GM23338 (cell line): Measurements from ENCODE around the gene PPP4R2.

Source experiments
- CREB1 ChIP-seq: fragments of 250-450 bp; sonication (Bioruptor Pico); IDR thresholded peaks from 2 replicates; pipeline ENCODE4 v1.5.0; 2020; ENCODE audit warnings: low read depth, mild to moderate bottlenecking, moderate library complexity
- CTCF ChIP-seq, 2 experiments: fragments of 200-600 bp in 1 of 2; sonication (generic) in 1 of 2; conservative IDR thresholded peaks; 2 replicates each; pipeline versions ENCODE4 v1.5.1 to v1.6.1; 2016 to 2017; ENCODE audit warnings: antibody characterized with exemption in 2 of 2, low read depth in 2 of 2, mild to moderate bottlenecking in 2 of 2, moderate library complexity in 1 of 2
- ETS1 ChIP-seq: IDR thresholded peaks from 2 replicates; pipeline ENCODE4 v1.6.1; 2016; ENCODE audit warnings: antibody characterized with exemption
- EZH2 ChIP-seq: fragments of 200-600 bp; sonication (generic); IDR thresholded peaks from one replicate; pipeline ENCODE4 v1.8.0; 2017; ENCODE audit warnings: antibody characterized with exemption, mild to moderate bottlenecking, low read depth; ENCODE audit not compliant: unreplicated experiment
- EZH2phosphoT487 ChIP-seq: fragments of 200-600 bp; sonication (generic); IDR thresholded peaks from one replicate; pipeline ENCODE4 v1.8.1; 2018; ENCODE audit warnings: antibody characterized with exemption; ENCODE audit not compliant: unreplicated experiment
- JUNB ChIP-seq: IDR thresholded peaks from one replicate; pipeline ENCODE4 v1.6.1; 2016; ENCODE audit warnings: antibody characterized with exemption; ENCODE audit not compliant: unreplicated experiment
- NANOG ChIP-seq: IDR thresholded peaks from 2 replicates; pipeline ENCODE4 v1.6.1; 2016; ENCODE audit warnings: antibody characterized with exemption, borderline replicate concordance
- POLR2AphosphoS5 ChIP-seq: IDR thresholded peaks from 2 replicates; pipeline ENCODE4 v1.6.1; 2016; ENCODE audit warnings: antibody characterized with exemption, low read depth
- REST ChIP-seq: IDR thresholded peaks from one replicate; pipeline ENCODE4 v1.6.1; 2018; ENCODE audit warnings: antibody characterized with exemption; ENCODE audit not compliant: unreplicated experiment
- STAT1 ChIP-seq: IDR thresholded peaks from one replicate; pipeline ENCODE4 v1.6.1; 2016; ENCODE audit warnings: antibody characterized with exemption; ENCODE audit not compliant: unreplicated experiment
- ZNF114 ChIP-seq: fragments of 250-450 bp; sonication (Bioruptor Pico); IDR thresholded peaks from 2 replicates; pipeline ENCODE4 v1.5.0; 2020; ENCODE audit warnings: mild to moderate bottlenecking, moderate library complexity
- ZNF331 ChIP-seq: fragments of 250-450 bp; sonication (Bioruptor Pico); IDR thresholded peaks from 2 replicates; pipeline ENCODE4 v1.5.0; 2020; ENCODE audit warnings: low read depth, mild to moderate bottlenecking, moderate library complexity
- ZNF462 ChIP-seq: fragments of 250-450 bp; sonication (Bioruptor Pico); IDR thresholded peaks from 2 replicates; pipeline ENCODE4 v1.5.0; 2020; ENCODE audit warnings: mild to moderate bottlenecking, moderate library complexity

GRCh38 chr3:73081140-73081539 lies 84.5 kb downstream of the PPP4R2 start:
- TF ChIP-seq STAT1, result no peak
- no peak for TF ChIP-seq CTCF (conservative IDR thresholded peaks at IDR 0.05; ENCODE audit: low read depth in 2 of 2)
- no peak for TF ChIP-seq EZH2phosphoT487
- no peak for TF ChIP-seq POLR2AphosphoS5
- TF ChIP-seq EZH2, result no peak
- no peak for TF ChIP-seq CREB1 (CRISPR knock-in tag)
- TF ChIP-seq ZNF114 (CRISPR knock-in tag), result no peak
- no peak for TF ChIP-seq REST
- no peak for TF ChIP-seq ETS1
- no peak for TF ChIP-seq NANOG
- TF ChIP-seq JUNB, result no peak
- TF ChIP-seq ZNF462 (CRISPR knock-in tag), result no peak
- TF ChIP-seq ZNF331, result no peak
